HG02970 (cell line): ENCODE data around the gene PGLYRP4.
"Not testable (repeated sequence)": the region's sequence is repeated elsewhere in the genome, so short reads cannot be mapped to it uniquely, and the experiment has no call there.

Experiments
- ATAC-seq: cut with Tn5 transposase; IDR thresholded peaks from one replicate; pipeline ENCODE4 v1.9.1; 2021; ENCODE audit warnings: mild to moderate bottlenecking, moderate library complexity, moderate number of reproducible peaks; ENCODE audit not compliant: unreplicated experiment, low FRiP score

The PGLYRP4 gene

GRCh38 chr1:153343040-153343681 is 5.5 kb downstream of the PGLYRP4 start:
- ATAC-seq: no peak

DNA sequence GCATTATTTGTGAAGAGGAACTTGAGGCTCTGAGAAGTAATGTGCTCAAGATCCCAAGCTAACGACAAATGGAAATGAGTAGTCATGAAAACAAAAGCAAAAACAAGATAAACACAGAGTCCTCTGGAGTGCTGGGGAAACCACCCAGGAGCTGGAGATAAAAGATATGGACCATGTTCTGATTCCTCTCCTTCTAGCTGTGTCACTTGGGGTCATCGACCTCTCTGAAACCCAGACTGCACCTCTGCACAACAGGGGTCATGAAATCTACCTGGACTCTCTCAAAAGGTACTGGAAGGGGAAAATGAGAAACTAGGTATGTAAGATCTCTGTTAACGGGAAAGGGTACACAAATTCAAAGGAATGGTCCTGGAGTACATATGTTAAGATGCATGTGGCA is 6.5 kb downstream of the PGLYRP4 start:
- ATAC-seq: no peak

- no peak for ATAC-seq
These were observed 7.2 kb downstream of the PGLYRP4 start for GRCh38 chr1:153341431-153341934.

- ATAC-seq: no peak
These were observed 8.3 kb downstream of the PGLYRP4 start for GRCh38 chr1:153340356-153340755.

- ATAC-seq: no peak
These were observed 8.8 kb downstream of the PGLYRP4 start for GRCh38 chr1:153339802-153340201.

DNA sequence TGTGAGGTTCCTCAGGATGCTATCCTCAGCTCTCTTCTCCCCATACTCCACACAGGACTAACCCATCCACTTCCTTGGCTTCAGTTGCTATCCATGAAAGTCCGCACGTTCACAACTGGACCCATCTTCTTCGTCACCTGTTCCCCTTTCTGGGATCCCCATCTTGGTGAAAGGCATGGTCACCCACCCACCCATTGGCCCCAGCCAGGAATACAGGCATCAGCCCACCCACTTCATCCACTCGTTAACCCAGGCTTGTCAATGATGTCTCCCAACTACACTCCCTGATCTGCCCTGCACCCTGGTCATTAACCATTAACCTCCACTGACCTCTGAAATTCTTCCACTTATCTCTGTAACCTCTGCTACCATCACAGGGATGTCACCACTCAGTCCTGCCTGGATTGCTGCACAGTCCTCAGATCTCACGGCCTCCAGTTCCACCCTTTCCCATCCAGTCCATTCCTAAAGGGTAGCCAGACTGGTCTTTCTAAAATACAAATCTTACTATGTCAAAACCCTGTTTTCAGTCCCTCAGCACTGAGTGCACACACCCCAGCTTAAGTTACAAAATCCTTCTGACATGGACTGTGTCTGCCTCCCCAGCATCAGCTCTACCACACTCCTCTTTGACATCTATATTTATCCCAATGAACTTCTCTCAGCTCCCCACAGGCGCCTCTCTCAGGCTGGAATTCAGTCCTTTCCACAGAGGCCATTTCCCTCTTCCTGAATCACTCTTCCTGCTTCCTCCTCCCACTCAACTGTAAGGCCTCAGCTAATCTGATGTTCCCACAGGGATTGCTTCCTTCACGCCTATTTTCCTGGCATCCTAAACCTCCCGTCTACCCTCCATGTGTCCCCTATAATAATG is 10.4 kb downstream of the PGLYRP4 start:
- no peak for ATAC-seq

DNA sequence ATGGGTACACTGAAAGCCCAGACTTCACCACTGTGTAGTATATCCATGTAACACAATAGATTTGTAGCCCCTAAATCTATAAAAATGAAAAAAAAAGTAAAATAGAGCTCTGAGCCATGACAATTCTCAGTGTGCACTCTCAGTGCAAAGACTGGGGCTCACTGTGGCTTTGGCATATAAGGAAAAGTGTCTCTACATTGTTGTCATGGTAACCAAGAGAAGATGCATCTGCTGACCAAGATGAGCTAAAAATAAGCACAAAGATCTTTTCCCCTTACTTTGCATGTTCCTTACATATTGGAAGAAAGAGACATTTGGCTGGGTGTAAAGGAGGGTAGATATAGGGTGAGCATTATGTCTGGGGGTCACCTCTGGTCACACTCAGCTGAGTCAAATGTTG is 12.0 kb downstream of the PGLYRP4 start:
- no peak for ATAC-seq

GRCh38 chr1:153333902-153334301 is 14.7 kb downstream of the PGLYRP4 start:
- ATAC-seq: no peak

- ATAC-seq: no peak
These were observed 23.7 kb downstream of the PGLYRP4 start for GRCh38 chr1:153324912-153325311.

- ATAC-seq: no peak
These were observed 26.1 kb downstream of the PGLYRP4 start for GRCh38 chr1:153322568-153322967.

DNA sequence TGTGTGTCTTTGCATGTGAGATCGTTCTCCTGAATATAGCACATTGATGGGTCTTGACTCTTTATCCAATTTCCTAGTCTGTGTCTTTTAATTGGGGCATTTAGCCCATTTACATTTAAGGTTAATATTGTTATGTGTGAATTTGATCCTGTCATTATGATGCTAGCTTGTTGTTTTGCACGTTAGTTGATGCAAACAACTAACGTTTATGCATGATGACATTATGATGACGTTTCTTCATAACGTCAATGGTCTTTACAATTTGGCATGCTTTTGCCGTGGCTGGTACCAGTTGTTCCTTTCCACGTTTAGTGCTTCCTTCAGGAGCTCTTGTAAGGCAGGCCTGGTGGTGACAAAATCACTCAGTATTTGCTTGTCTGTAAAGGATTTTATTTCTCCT is 30.5 kb downstream of the PGLYRP4 start:
- ATAC-seq: not testable (repeated sequence)

GRCh38 chr1:153316013-153316412 is 32.6 kb downstream of the PGLYRP4 start:
- not testable (repeated sequence) for ATAC-seq

DNA sequence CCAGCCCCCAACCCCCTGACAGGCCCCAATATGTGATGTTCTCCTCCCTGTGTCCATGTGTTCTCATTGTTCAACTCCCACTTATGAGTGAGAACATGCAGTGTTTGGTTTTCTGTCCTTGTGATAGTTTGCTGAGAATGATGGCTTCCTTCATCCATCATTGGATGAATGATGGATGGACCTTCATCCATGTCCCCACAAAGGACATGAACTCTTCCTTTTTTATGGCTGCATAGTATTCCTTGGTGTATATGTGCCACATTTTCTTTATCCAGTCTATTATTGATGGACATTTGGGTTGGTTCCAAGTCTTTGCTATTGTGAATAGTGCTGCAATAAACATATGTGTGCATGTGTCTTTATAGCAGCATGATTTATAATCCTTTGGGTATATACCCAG is 34.3 kb downstream of the PGLYRP4 start:
- not testable (repeated sequence) for ATAC-seq

GRCh38 chr1:153313288-153313687 is 35.4 kb downstream of the PGLYRP4 start:
- no peak for ATAC-seq

DNA sequence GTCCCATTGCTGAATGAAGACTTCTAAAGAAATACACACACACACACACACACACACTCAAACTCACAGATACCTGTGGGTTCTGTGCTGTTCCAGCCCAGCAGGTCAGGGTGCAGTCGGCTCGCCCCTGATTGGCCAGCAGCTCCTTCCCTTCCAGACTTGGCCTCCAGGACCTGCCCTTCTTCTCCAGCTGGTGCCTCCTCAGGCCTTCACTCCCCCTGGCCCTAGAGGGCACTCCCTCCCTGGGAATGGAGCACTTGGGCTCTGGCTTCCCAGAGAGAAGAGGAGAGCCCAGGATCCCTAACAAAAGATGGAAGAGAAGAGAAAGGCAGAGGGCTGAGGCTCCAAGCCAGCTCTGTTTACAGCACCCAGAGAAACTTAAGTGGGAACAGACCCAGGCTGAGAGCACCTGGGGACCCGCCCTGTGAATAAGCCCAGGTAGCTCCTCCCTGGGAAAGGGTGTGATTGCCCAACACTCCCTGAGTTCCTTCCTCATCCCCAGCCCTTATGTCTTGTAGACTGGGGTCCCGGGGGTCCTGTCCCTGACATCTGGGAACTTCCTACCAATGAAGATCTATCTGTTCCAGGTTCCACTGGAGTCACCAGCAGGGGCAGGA is 36.0 kb downstream of the PGLYRP4 start, which contains the start of gene PGLYRP3:
PGLYRP3 (minus strand) TSS at position 383 of the 617 bp plus-strand sequence. CDS start 2,287 bp downstream, outside the sequence.
- ATAC-seq: no peak

DNA sequence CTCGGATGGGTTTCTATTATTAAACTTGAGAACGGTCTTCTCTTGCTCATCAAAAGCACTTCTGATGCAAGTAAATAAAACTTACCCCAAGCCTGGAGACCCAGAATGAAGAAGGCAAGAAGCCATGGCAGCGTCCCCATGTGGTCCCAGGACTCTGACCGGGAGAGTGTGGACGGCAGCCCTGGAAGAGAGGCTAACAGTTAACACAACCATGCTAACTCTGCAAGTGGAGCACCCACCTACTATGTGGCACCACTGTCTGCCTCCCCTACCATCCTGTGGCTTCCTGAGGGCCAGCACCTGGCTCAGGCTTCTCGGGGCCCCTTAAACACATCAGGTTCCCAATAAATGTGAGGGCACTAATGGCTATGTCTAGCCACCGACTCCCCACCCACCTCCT is 38.1 kb downstream of the PGLYRP4 start:
- ATAC-seq: no peak

DNA sequence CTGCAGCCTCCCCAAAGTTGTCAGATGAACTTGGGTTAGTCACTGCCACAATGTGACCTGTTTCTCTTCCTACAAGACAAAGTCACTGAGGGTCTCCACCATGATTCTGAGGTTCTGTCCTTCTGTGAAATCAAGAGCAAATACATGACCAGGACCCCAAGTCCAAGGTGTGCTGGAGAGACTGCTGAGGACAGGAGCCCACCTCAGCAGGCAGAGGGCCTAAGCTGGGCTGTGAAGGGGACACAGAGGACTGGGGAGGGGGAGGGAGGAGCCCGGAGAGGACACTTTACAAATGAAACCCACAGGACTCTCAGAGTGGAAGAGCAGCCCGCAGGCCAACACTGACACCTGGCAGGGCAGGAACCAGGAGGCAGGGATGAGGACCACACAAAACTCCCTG is 39.2 kb downstream of the PGLYRP4 start:
- no peak for ATAC-seq

DNA sequence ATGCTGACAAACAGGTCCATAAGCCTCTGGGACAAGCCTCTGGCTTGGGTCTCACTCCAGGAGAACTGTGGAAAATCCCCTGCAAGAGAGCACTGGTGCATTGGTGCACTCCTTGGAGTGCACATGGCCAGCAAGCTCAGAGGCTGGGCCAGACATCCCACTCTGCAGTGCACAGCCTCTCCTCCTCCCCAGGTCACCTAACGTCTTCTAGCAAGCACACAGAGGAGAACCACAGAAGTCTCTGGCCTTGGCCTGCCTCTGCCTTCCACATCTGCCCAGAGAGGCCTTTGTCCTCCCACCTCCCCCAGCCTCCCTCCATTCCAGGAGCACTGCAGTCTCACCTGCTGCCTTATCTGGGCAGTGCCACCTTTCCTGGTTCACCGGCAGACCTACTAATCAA is 40.1 kb downstream of the PGLYRP4 start:
- ATAC-seq: no peak

- no peak for ATAC-seq
These were observed 41.4 kb downstream of the PGLYRP4 start for GRCh38 chr1:153307221-153307600.

DNA sequence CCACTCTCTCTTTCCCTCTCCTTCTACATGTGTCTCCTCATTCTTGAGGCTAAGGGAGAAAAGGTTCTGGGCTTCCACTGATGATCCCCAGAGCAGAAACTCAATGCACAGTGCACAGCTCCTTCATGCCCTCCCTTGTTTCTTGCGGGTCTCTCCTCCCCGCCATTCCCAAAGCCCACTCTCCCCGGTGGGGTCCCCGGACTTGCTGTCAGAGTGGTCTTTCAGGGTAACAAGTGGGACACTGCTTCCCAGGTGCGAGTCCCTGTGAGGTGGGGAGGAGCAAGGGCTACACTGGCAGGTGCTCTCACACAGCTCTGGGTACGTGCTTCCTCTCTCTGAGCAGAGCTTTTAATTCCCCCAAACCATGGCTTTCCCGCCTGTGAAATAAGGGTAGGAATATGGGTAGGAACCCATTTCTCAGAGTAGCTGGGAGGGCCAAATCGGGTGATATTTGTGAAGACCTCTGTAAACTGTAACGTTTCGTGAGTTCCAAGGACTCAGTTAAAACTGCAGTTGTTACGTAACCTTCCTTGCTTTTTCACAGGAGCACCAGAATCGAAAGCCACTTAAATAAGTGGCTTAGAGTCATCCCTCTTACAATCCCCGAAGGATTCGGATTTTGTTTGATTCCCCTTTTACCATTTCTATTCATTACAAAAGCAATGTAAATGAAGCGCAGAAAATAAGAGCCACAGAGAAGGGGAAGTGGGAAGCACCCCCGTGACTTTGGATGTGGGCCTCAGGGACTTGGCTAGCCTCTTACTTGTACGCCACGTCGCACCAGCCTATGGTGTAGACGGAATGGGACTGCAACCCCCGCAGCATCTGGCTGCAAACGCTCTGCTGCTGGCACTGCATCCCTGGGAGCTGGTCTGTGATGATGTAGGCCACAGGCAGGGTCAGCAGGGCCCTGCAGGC is 42.1 kb downstream of the PGLYRP4 start:
- ATAC-seq: no peak
